Left renal pelvis (tissue), 4 donors: Measurements from ENCODE around the gene EIF1AX. TPM values are rescaled to one million over a fixed set of nuclear protein-coding genes. Genes with fewer than 3 reads are reported as not detected.
A peak's percentile ranks its signal among the peaks of the same experiment; 100 is the strongest.
"Not testable (repeated sequence)": the region's sequence is repeated elsewhere in the genome, so short reads cannot be mapped to it uniquely, and the experiment has no call there.

ENCODE experiments used
- DNase-seq, 4 donors: peaks; one replicate each; pipeline ENCODE4 v3.0.0-alpha.2; 2013; ENCODE audit warnings: low read depth in 4 of 4, low spot score in 3 of 4
- polyA plus RNA-seq, 4 donors: library from polyadenylated mRNA; unstranded; fragments of 120-200 nt; gene quantifications; one replicate each; pipeline ENCODE4 v1.2.1, GENCODE V29; 2013; ENCODE audit not compliant: insufficient read length in 4 of 4

The EIF1AX gene
- 100 to 1,000 TPM in 2 of 4 donors, 10 to 100 TPM in 2; 93.0 to 133 (median 98.4) TPM for polyA plus RNA-seq

- DNase-seq: peak; percentile 83 to 91 (median 86)
Measured at GRCh38 chrX:20141281-20142220, at the start of gene EIF1AX. EIF1AX (minus strand) TSS chrX:20141838; CDS start chrX:20141640, 198 bp downstream.

- DNase-seq: no peak
Measured at GRCh38 chrX:20189171-20189570, 47.5 kb upstream of the EIF1AX start.

GRCh38 chrX:20181598-20182329 lies 40.1 kb upstream of the EIF1AX start:
- no peak for DNase-seq

- no peak for DNase-seq
Measured at GRCh38 chrX:20177093-20177492, 35.5 kb upstream of the EIF1AX start.

- DNase-seq: no peak
Measured at GRCh38 chrX:20173856-20174255, 32.2 kb upstream of the EIF1AX start.

DNA sequence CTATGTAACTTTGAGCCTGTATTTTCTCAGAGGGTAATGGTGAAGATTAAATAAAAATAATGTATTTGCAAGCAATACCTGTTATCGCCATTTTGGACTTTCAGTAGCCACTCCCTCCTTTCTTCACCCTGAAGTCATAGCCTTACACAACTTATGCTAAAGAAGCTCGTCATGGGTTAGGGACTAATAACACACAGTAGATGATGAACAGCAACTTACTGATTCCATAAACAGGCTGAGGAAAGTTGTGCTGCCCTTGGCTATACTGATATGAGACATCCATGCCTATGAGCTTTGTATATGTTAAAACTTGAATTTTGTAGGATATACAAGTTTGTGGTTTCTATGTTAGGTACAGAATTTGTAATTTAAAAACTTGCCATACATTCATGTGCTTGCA lies 31.7 kb upstream of the EIF1AX start:
- no peak for DNase-seq

DNA sequence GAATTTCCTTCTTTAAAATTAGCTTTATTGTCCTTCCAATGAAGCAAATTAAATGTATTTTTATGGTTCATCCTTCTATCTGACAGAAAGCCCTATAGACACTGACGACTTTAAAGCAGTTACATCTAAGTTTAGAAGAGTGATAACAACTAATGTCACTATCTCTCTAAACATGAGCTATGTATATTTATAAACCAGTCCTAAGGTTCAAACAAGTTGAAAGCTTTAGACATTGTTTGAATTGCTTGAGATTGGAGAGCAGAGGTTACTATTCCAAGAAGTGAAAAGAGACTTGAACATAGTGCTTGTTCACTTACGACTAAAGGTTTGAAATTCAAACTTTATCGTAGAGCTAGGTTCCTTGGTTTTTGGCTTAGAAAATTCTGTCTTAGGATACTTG lies 30.2 kb upstream of the EIF1AX start:
- DNase-seq: no peak

DNA sequence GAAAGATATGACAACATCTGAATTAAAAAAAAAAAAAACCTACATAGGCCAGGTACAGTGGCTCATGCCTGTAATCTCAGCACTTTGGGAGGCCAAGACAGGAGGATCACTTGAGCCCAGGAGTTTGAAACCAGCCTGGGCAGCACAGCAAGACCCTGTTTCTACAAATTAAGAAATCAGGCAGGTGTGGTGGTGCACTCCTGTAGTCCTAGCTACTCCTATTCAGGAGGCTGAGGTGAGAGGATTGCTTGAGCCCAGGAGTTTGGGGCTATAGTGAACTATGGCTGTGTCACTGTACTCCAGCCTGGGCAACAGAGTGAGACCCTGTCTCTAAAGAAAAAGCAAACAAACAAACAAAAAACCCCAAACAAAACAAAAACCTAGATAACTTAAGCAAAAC lies 20.9 kb upstream of the EIF1AX start:
- DNase-seq: not testable (repeated sequence)

DNA sequence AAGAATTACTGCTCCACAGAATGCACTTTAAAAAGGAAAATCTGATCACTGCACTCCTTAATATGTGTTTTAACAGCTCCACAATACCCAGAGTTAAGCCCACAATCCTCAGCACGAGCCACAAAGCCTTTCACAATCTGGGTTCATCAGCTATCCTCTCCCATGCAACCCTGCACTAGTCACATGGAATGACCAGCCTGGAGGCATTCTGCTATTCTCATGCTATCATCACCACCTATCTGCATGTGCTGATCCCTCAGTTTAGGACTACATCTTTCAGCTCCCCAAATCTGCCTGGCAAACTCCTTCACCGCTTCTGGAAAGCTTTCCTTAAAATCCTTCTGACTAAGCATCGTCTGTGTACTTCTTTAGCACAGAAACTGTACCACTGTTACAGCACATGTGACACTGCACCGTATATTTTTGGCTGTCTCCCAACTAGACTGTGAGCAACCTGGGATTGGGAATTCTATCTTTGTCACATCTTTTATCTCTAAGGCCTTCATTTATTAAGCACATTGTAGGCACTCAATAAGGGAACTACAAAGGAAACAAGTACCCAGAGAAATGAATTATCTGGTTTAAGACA lies 18.3 kb upstream of the EIF1AX start:
- DNase-seq: no peak

DNA sequence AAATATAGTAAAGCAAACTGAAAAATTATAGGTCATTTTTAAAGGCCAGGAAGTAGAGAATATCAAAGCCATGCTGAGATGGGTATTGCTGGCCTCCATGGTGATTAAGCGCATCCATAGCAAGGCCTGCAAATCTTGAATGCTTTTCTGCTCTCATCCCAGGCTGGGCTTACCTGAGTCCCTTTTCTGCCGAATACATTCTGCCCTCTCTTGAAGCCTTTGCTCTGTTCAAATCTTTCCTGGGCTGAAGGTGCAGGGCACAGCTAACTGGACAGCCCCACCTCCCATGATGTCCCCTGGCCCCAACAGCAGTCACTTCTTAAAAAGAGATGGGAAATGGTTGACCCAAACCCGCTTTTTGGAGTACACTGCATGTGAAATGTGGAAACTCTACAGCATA lies 10.1 kb upstream of the EIF1AX start:
- DNase-seq: no peak

- DNase-seq: no peak
Measured at GRCh38 chrX:20149326-20149725, 7.7 kb upstream of the EIF1AX start.

DNA sequence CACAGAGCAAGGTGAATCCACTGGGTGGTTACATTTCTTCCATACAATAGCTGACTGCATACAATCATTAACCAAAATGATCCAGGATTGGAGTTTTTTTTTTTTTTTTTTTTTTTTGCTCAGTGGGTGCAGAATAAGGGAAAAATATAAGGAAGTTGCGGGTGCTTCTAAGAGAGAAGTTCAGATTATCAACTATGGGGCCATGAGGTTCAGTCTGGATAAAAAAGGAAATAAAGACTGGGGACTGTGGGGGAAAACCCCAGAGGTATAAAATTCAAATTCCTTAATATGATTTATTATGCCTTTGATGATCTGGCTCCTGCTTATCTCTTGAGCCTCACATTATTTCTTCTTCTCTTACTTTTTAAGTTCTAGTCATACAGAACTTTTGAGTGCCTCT lies 5.9 kb upstream of the EIF1AX start:
- DNase-seq: no peak

DNA sequence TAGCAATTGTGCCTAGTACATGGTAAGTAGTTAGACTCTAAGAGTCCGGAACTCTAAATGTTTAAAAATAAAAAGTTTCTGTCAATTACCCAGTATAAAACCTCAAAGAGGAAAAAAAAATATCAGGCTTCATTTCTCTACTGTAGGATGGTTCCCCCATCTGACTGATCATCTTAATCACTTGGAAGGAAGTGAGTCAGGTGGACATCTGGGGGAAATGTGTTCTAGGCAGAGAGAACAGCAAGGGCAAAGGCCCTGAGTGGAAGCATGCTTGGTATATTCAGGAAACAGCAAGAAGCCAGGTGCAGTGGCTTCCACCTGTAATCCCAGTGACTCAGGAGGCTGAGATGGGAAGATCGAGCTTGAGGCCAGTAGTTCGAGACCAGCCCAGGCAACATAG lies 2.9 kb upstream of the EIF1AX start:
- no peak for DNase-seq

- DNase-seq: no peak
Measured at GRCh38 chrX:20143561-20143960, 1.9 kb upstream of the EIF1AX start.

- no peak for DNase-seq
Measured at GRCh38 chrX:20143111-20143510, 1.5 kb upstream of the EIF1AX start.

- no peak for DNase-seq
Measured at GRCh38 chrX:20140420-20140819, 1.2 kb downstream of the EIF1AX start.

- DNase-seq: no peak
Measured at GRCh38 chrX:20139966-20140365, 1.7 kb downstream of the EIF1AX start.

DNA sequence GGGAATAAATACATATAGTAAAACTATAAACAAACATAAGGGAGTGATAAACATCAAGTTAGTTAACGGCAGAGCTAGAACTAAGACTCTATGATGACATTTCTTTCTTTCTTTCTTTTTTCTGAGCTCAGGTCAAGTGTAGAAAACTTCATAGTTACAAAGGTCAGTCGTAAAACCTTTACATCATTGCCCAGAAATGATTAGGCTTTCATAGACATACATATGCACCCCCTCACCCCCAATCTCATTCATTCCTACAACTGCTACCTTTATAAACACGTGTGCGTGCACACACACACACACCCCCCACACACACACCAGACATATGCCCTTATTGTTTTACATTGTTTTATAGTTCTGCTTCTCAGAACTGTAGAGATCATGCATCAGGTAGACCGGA lies 5.7 kb downstream of the EIF1AX start:
- DNase-seq: no peak

GRCh38 chrX:20132666-20133065 lies 9.0 kb downstream of the EIF1AX start:
- DNase-seq: no peak

- DNase-seq: no peak
Measured at GRCh38 chrX:20130357-20130756, 11.3 kb downstream of the EIF1AX start.

- no peak for DNase-seq
Measured at GRCh38 chrX:20129547-20129946, 12.1 kb downstream of the EIF1AX start.
